ENCODE data around the gene NSG1. TPM values are rescaled to one million over a fixed set of nuclear protein-coding genes. Genes with fewer than 3 reads are reported as not detected.

The NSG1 gene
- total RNA-seq, 1 experiment from 2014 or later = not detected

GRCh38 chr4:4350909-4351308, 36.0 kb upstream of the NSG1 start:
- Histone ChIP-seq H3K9me3 (ENCODE audit: control insufficient read depth, insufficient read depth, low read depth, low read length) (no peaks in the 10 kb centered on the region), H3K27ac (ENCODE audit: low read length) (no peak overlapping the region), H3K36me3 (ENCODE audit: control insufficient read depth, insufficient read depth, low read length) (no peaks in the 10 kb centered on the region), H3K27me3 (ENCODE audit: control insufficient read depth, insufficient read depth, low read length) (peaks cover 2% of the 10 kb centered on the region; the same call in 1 of the 2 replicates), H3K4me1 (ENCODE audit: control insufficient read depth, insufficient read depth, low read length) (no peaks in the 10 kb centered on the region), H3K4me3 (ENCODE audit: low read depth in 2 of 2, low read length in 2 of 2) (no peak overlapping the region)
- no peak for ATAC-seq
- in situ Hi-C loops (cut with HindIII; ENCODE audit: low pct_unique_long_range_greater_than_20kb, low sequenced_read_pairs) (no loop called here), intact Hi-C loops (cut with micrococcal nuclease; ENCODE audit: unreplicated experiment) (no loop called here)
- TF ChIP-seq SIN3A (IDR thresholded peaks at IDR 0.05; ENCODE audit: borderline replicate concordance, insufficient read depth, low read depth, low read length) (no peak), TCF7L2 (IDR thresholded peaks at IDR 0.05; ENCODE audit: low read depth, low read length) (no peak), POLR2AphosphoS5 (IDR thresholded peaks at IDR 0.05; ENCODE audit: low read depth, low read length) (no peak), REST (IDR thresholded peaks at IDR 0.05; ENCODE audit: insufficient read depth in 1 of 2, low read depth in 2 of 2, low read length in 1 of 2) (no peak)
- TF ChIP-seq, protein P1, sequence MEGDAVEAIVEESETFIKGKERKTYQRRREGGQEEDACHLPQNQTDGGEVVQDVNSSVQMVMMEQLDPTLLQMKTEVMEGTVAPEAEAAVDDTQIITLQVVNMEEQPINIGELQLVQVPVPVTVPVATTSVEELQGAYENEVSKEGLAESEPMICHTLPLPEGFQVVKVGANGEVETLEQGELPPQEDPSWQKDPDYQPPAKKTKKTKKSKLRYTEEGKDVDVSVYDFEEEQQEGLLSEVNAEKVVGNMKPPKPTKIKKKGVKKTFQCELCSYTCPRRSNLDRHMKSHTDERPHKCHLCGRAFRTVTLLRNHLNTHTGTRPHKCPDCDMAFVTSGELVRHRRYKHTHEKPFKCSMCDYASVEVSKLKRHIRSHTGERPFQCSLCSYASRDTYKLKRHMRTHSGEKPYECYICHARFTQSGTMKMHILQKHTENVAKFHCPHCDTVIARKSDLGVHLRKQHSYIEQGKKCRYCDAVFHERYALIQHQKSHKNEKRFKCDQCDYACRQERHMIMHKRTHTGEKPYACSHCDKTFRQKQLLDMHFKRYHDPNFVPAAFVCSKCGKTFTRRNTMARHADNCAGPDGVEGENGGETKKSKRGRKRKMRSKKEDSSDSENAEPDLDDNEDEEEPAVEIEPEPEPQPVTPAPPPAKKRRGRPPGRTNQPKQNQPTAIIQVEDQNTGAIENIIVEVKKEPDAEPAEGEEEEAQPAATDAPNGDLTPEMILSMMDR (IDR thresholded peaks at IDR 0.05) = no peak
- ChIA-PET POLR2A (interaction anchor here (0.6 kb wide), 1 partner anchor 14 kb away, joined by 4 read pairs; no protein-coding TSS in a partner anchor), CTCF (no interaction called here)
- BruUV-seq (replicated peaks) = no TSS peak
- no peak for DNase-seq (ENCODE audit: low read depth, low spot score)

DNA sequence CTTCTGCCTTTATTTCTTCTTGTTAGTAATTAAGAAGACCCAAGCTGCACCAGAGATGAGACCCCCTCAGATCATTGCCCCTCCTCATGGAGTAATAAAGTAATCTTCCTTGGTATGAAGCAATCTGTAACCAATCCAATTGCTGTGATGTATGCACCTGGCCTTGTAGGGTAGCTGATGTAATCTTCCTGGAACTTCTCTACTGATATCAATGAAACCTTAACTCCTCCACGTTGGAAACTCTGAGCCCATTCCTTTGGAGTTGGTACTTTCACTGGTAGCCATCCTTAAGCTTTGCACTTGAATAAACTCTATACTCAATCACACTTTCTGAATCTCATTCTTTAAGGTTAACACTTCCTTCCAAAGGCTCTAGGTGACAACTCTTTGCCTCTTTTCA, 31.6 kb upstream of the NSG1 start:
- intact Hi-C loops (cut with micrococcal nuclease; ENCODE audit: unreplicated experiment) = no loop called here
- TF ChIP-seq, protein P1 (IDR thresholded peaks at IDR 0.05) = no peak
- TF ChIP-seq SIN3A (IDR thresholded peaks at IDR 0.05; ENCODE audit: borderline replicate concordance, insufficient read depth, low read depth, low read length) (no peak), POLR2AphosphoS5 (IDR thresholded peaks at IDR 0.05; ENCODE audit: low read depth, low read length) (no peak), TCF7L2 (IDR thresholded peaks at IDR 0.05; ENCODE audit: low read depth, low read length) (no peak), REST (IDR thresholded peaks at IDR 0.05; ENCODE audit: insufficient read depth in 1 of 2, low read depth in 2 of 2, low read length in 1 of 2) (no peak)
- ChIA-PET CTCF (no interaction called here), POLR2A (no interaction called here)
- H3K27ac ChIP-seq (ENCODE audit: low read length) = no peak overlapping the region
- no peak for ATAC-seq
- in situ Hi-C loops (cut with HindIII; ENCODE audit: low pct_unique_long_range_greater_than_20kb, low sequenced_read_pairs) = no loop called here
- no peak for DNase-seq (ENCODE audit: low read depth, low spot score)
- no peaks in the 10 kb centered on the region for H3K36me3 ChIP-seq (ENCODE audit: control insufficient read depth, insufficient read depth, low read length)
- H3K4me1 ChIP-seq (ENCODE audit: control insufficient read depth, insufficient read depth, low read length) = no peaks in the 10 kb centered on the region
- no TSS peak for BruUV-seq (replicated peaks)
- no peaks in the 10 kb centered on the region for H3K9me3 ChIP-seq (ENCODE audit: control insufficient read depth, insufficient read depth, low read depth, low read length)
- H3K4me3 ChIP-seq (ENCODE audit: low read depth in 2 of 2, low read length in 2 of 2) = no peak overlapping the region
- H3K27me3 ChIP-seq (ENCODE audit: control insufficient read depth, insufficient read depth, low read length) = peaks cover 2% of the 10 kb centered on the region; the same call in 1 of the 2 replicates
